Naive thymus-derived CD4-positive, alpha-beta T cell (primary cell): ENCODE data around the gene PTPRQ. TPM values are rescaled to one million over a fixed set of nuclear protein-coding genes. Genes with fewer than 3 reads are reported as not detected.
"Not testable (repeated sequence)": the region's sequence is repeated elsewhere in the genome, so short reads cannot be mapped to it uniquely, and the experiment has no call there.

Experiments
- ATAC-seq: fragments of 150-1000 bp; cut with Tn5 transposase; 2 replicates; pipeline ENCODE4 v1.10.0; 2021; ENCODE audit warnings: mild to moderate bottlenecking, moderate library complexity
- CTCF ChIA-PET: fragments of 350-600 bp; sonication (Branson Sonifier 250); formaldehyde crosslinking; loops from one replicate; lab custom pipeline; 2021; ENCODE audit warnings: antibody characterized with exemption; lab: Charles Lee
- POLR2A ChIA-PET: fragments of 350-600 bp; sonication (Branson Sonifier 250); formaldehyde crosslinking; loops from one replicate; lab custom pipeline; 2021; ENCODE audit warnings: antibody characterized with exemption, inconsistent platforms; lab: Charles Lee
- DNase-seq, 9 donors: peaks; one replicate each; pipeline versions ENCODE4 v3.0.0 to v3.0.0-alpha.2; 2020 to 2022; ENCODE audit warnings: mixed read lengths in 1 of 9
- H3K27ac ChIP-seq: one replicate; pipeline ENCODE4 v1.7.0; 2013; ENCODE audit warnings: mild to moderate bottlenecking, low read depth, low read length, moderate library complexity
- H3K27me3 ChIP-seq, 2 donors: one replicate each; pipeline ENCODE4 v1.7.0; 2013; ENCODE audit warnings: low read length in 2 of 2, mild to moderate bottlenecking in 2 of 2, moderate library complexity in 2 of 2; ENCODE audit not compliant: control insufficient read depth in 2 of 2, insufficient read depth in 2 of 2
- H3K36me3 ChIP-seq, 3 experiments: 1 replicate in 2 of 3; 2 replicates in 1 of 3; pipeline ENCODE4 v1.7.0; 2013; ENCODE audit warnings: low read length in 3 of 3, mild to moderate bottlenecking in 3 of 3, moderate library complexity in 1 of 3; ENCODE audit not compliant: insufficient read depth in 3 of 3, control insufficient read depth in 2 of 3
- H3K4me1 ChIP-seq, 2 donors: one replicate each; pipeline ENCODE4 v1.7.0; 2013; ENCODE audit warnings: low read length in 2 of 2, mild to moderate bottlenecking in 2 of 2, moderate library complexity in 1 of 2; ENCODE audit not compliant: control insufficient read depth in 2 of 2, insufficient read depth in 2 of 2
- H3K4me3 ChIP-seq: 2 replicates; pipeline ENCODE4 v1.7.0; 2013; ENCODE audit warnings: mild to moderate bottlenecking, low read length
- H3K9me3 ChIP-seq, 3 experiments: 1 replicate in 2 of 3; 2 replicates in 1 of 3; pipeline ENCODE4 v1.7.0; 2013; ENCODE audit warnings: low read length in 3 of 3; ENCODE audit not compliant: control insufficient read depth in 2 of 3
- H3K27ac Mint-ChIP-seq, 9 donors: one replicate each; pipeline ENCODE4 v1.8.0; 2020 to 2022; ENCODE audit warnings: mixed read lengths in 9 of 9, mild to moderate bottlenecking in 8 of 9, moderate library complexity in 5 of 9, inconsistent platforms in 2 of 9
- H3K27me3 Mint-ChIP-seq, 5 donors: one replicate each; pipeline ENCODE4 v1.8.0; 2021 to 2022; ENCODE audit warnings: mixed read lengths in 5 of 5, mild to moderate bottlenecking in 1 of 5
- H3K36me3 Mint-ChIP-seq, 5 donors: one replicate each; pipeline ENCODE4 v1.8.0; 2020 to 2022; ENCODE audit warnings: mixed read lengths in 5 of 5, mild to moderate bottlenecking in 3 of 5, inconsistent platforms in 1 of 5
- H3K4me1 Mint-ChIP-seq, 7 donors: one replicate each; pipeline ENCODE4 v1.8.0; 2020 to 2022; ENCODE audit warnings: mixed read lengths in 7 of 7, mild to moderate bottlenecking in 3 of 7, inconsistent platforms in 1 of 7
- H3K4me3 Mint-ChIP-seq, 10 donors: one replicate each; pipeline ENCODE4 v1.8.0; 2020 to 2022; ENCODE audit warnings: mild to moderate bottlenecking in 10 of 10, mixed read lengths in 10 of 10, moderate library complexity in 6 of 10, inconsistent platforms in 2 of 10
- H3K9me3 Mint-ChIP-seq, 11 donors: one replicate each; pipeline ENCODE4 v1.8.0; 2020 to 2022; ENCODE audit warnings: mixed read lengths in 11 of 11, mild to moderate bottlenecking in 4 of 11, inconsistent platforms in 1 of 11, moderate library complexity in 1 of 11
- intact Hi-C, 2 donors: fragments of 100-400 bp; cut with micrococcal nuclease; formaldehyde crosslinking; loops; one replicate each; pipeline ENCODE4 v1.15.1; 2023
- polyA plus RNA-seq, 2 donors: library from polyadenylated mRNA; unstranded; fragments of 300-500 nt; fragmentation: Illumina TruSeq; gene quantifications; one replicate each; pipeline ENCODE4 v1.2.3, GENCODE V29; 2021
- total RNA-seq, 6 experiments: library from RNA in 5 of 6; stranded (reverse) in 5 of 6; gene quantifications; 1 replicate in 5 of 6; 2 replicates in 1 of 6; pipeline ENCODE4 v1.2.3 and lab custom pipeline; 2021 to 2026

The PTPRQ gene
- total and polyA plus RNA-seq, 7 experiments from 2014 or later, result not detected

- no peaks in the 10 kb centered on the region for H3K36me3 ChIP-seq
- no peaks in the 10 kb centered on the region for H3K27me3 Mint-ChIP-seq
- ChIA-PET CTCF (no interaction called here), POLR2A (no interaction called here)
- H3K9me3 ChIP-seq, result no peaks in the 10 kb centered on the region
- intact Hi-C loops, result no loop called here
- no peak for ATAC-seq
- no peaks in the 10 kb centered on the region for H3K27me3 ChIP-seq
- H3K27ac Mint-ChIP-seq, result no peak overlapping the region
- H3K27ac ChIP-seq, result no peak overlapping the region
- H3K4me3 ChIP-seq, result no peak overlapping the region
- no peaks in the 10 kb centered on the region for H3K36me3 Mint-ChIP-seq
- no peaks in the 10 kb centered on the region for H3K4me1 Mint-ChIP-seq
- peaks cover 0 to 3% (median 0%) of the 10 kb centered on the region in 11 donors for H3K9me3 Mint-ChIP-seq
- DNase-seq, result no peak
- no peak overlapping the region for H3K4me3 Mint-ChIP-seq
- H3K4me1 ChIP-seq, result no peaks in the 10 kb centered on the region
Observed at GRCh38 chr12:80469681-80470080, 25.6 kb downstream of the PTPRQ start.

GRCh38 chr12:80470403-80470802 lies 26.4 kb downstream of the PTPRQ start:
- H3K27me3 Mint-ChIP-seq, result no peaks in the 10 kb centered on the region
- H3K36me3 Mint-ChIP-seq, result no peaks in the 10 kb centered on the region
- Histone ChIP-seq H3K4me1 (no peaks in the 10 kb centered on the region), H3K27me3 (no peaks in the 10 kb centered on the region), H3K36me3 (no peaks in the 10 kb centered on the region), H3K4me3 (no peak overlapping the region), H3K9me3 (no peaks in the 10 kb centered on the region), H3K27ac (no peak overlapping the region)
- intact Hi-C loops, result no loop called here
- ATAC-seq, result no peak
- H3K27ac Mint-ChIP-seq, result no peak overlapping the region
- ChIA-PET CTCF (no interaction called here), POLR2A (no interaction called here)
- H3K9me3 Mint-ChIP-seq, result peaks cover 0 to 3% (median 0%) of the 10 kb centered on the region in 11 donors
- no peak overlapping the region for H3K4me3 Mint-ChIP-seq
- H3K4me1 Mint-ChIP-seq, result no peaks in the 10 kb centered on the region
- no peak for DNase-seq

GRCh38 chr12:80472236-80472635 lies 28.2 kb downstream of the PTPRQ start:
- Histone ChIP-seq H3K4me1 (no peaks in the 10 kb centered on the region), H3K27ac (no peak overlapping the region), H3K36me3 (no peaks in the 10 kb centered on the region), H3K27me3 (no peaks in the 10 kb centered on the region), H3K9me3 (no peaks in the 10 kb centered on the region), H3K4me3 (no peak overlapping the region)
- no peaks in the 10 kb centered on the region for H3K36me3 Mint-ChIP-seq
- DNase-seq (no peak), ATAC-seq (no peak)
- no peak overlapping the region for H3K27ac Mint-ChIP-seq
- CTCF ChIA-PET, result no interaction called here
- no peaks in the 10 kb centered on the region for H3K4me1 Mint-ChIP-seq
- peaks cover 0 to 5% (median 0%) of the 10 kb centered on the region in 11 donors for H3K9me3 Mint-ChIP-seq
- no peaks in the 10 kb centered on the region for H3K27me3 Mint-ChIP-seq
- POLR2A ChIA-PET, result no interaction called here
- intact Hi-C loops, result no loop called here
- no peak overlapping the region for H3K4me3 Mint-ChIP-seq

- POLR2A ChIA-PET, result no interaction called here
- Histone ChIP-seq H3K9me3 (no peaks in the 10 kb centered on the region), H3K27ac (no peak overlapping the region), H3K36me3 (no peaks in the 10 kb centered on the region), H3K4me3 (no peak overlapping the region), H3K27me3 (no peaks in the 10 kb centered on the region), H3K4me1 (no peaks in the 10 kb centered on the region)
- Mint-ChIP-seq H3K9me3 (peaks cover 0 to 5% (median 0%) of the 10 kb centered on the region in 11 donors), H3K27me3 (no peaks in the 10 kb centered on the region), H3K4me1 (no peaks in the 10 kb centered on the region), H3K4me3 (no peak overlapping the region), H3K36me3 (no peaks in the 10 kb centered on the region), H3K27ac (no peak overlapping the region)
- no peak for ATAC-seq
- no peak for DNase-seq
- intact Hi-C loops, result no loop called here
- CTCF ChIA-PET, result no interaction called here
Observed at GRCh38 chr12:80472911-80473500, 29.0 kb downstream of the PTPRQ start.

GRCh38 chr12:80477521-80478145 lies 33.6 kb downstream of the PTPRQ start:
- H3K4me3 ChIP-seq, H3K36me3 ChIP-seq, H3K27me3 ChIP-seq, H3K27ac ChIP-seq, H3K9me3 Mint-ChIP-seq, CTCF ChIA-PET, H3K4me1 Mint-ChIP-seq, H3K36me3 Mint-ChIP-seq, ATAC-seq, H3K27ac Mint-ChIP-seq, POLR2A ChIA-PET, H3K9me3 ChIP-seq, H3K4me3 Mint-ChIP-seq, H3K27me3 Mint-ChIP-seq, H3K4me1 ChIP-seq, DNase-seq, intact Hi-C loops: not testable (repeated sequence)

GRCh38 chr12:80484746-80485145 lies 40.7 kb downstream of the PTPRQ start:
- no peak for DNase-seq
- peaks cover 0 to 14% (median 4%) of the 10 kb centered on the region in 11 donors for H3K9me3 Mint-ChIP-seq
- Histone ChIP-seq H3K9me3 (no peaks in the 10 kb centered on the region), H3K27ac (no peak overlapping the region), H3K27me3 (no peaks in the 10 kb centered on the region), H3K4me3 (no peak overlapping the region), H3K4me1 (no peaks in the 10 kb centered on the region), H3K36me3 (no peaks in the 10 kb centered on the region)
- no peak overlapping the region for H3K27ac Mint-ChIP-seq
- no peaks in the 10 kb centered on the region for H3K27me3 Mint-ChIP-seq
- intact Hi-C loops, result no loop called here
- no peaks in the 10 kb centered on the region for H3K36me3 Mint-ChIP-seq
- POLR2A ChIA-PET, result no interaction called here
- no peak overlapping the region for H3K4me3 Mint-ChIP-seq
- CTCF ChIA-PET, result no interaction called here
- ATAC-seq, result no peak
- H3K4me1 Mint-ChIP-seq, result no peaks in the 10 kb centered on the region
